ENCODE measurements around the gene PTPRT. TPM values are rescaled to one million over a fixed set of nuclear protein-coding genes. Genes with fewer than 3 reads are reported as not detected.
"Not testable (repeated sequence)": the region's sequence is repeated elsewhere in the genome, so short reads cannot be mapped to it uniquely, and the experiment has no call there.

PTPRT gene
- total RNA-seq, 1 donor from 2014 or later, result not detected

GRCh38 chr20:43187476-43188233 is 2.1 kb downstream of the PTPRT start:
- DNase-seq (ENCODE audit: low spot score), result no peak

- no peak for DNase-seq (ENCODE audit: low spot score)
These were observed 3.4 kb downstream of the PTPRT start for GRCh38 chr20:43186312-43186711.

- no peak for DNase-seq (ENCODE audit: low spot score)
These were observed 3.8 kb downstream of the PTPRT start for GRCh38 chr20:43185901-43186300.

- no peak for DNase-seq (ENCODE audit: low spot score)
These were observed 6.1 kb downstream of the PTPRT start for GRCh38 chr20:43183536-43184070.

- no peak for DNase-seq (ENCODE audit: low spot score)
These were observed 11.6 kb downstream of the PTPRT start for GRCh38 chr20:43178080-43178479.

GRCh38 chr20:43176726-43177125 is 13.0 kb downstream of the PTPRT start:
- no peak for DNase-seq (ENCODE audit: low spot score)

GRCh38 chr20:43171930-43172329 is 17.8 kb downstream of the PTPRT start:
- no peak for DNase-seq (ENCODE audit: low spot score)

- no peak for DNase-seq (ENCODE audit: low spot score)
These were observed 18.9 kb downstream of the PTPRT start for GRCh38 chr20:43170771-43171170.

GRCh38 chr20:43167615-43168014 is 22.1 kb downstream of the PTPRT start:
- DNase-seq (ENCODE audit: low spot score), result no peak

GRCh38 chr20:43167021-43167420 is 22.7 kb downstream of the PTPRT start:
- DNase-seq (ENCODE audit: low spot score), result no peak

GRCh38 chr20:43165611-43166010 is 24.1 kb downstream of the PTPRT start:
- DNase-seq (ENCODE audit: low spot score), result no peak

- DNase-seq (ENCODE audit: low spot score), result not testable (repeated sequence)
These were observed 25.0 kb downstream of the PTPRT start for GRCh38 chr20:43164736-43165135.

- DNase-seq (ENCODE audit: low spot score), result no peak
These were observed 28.0 kb downstream of the PTPRT start for GRCh38 chr20:43161716-43162115.

- no peak for DNase-seq (ENCODE audit: low spot score)
These were observed 28.8 kb downstream of the PTPRT start for GRCh38 chr20:43160941-43161340.

- no peak for DNase-seq (ENCODE audit: low spot score)
These were observed 29.7 kb downstream of the PTPRT start for GRCh38 chr20:43159994-43160393.

- DNase-seq (ENCODE audit: low spot score), result no peak
These were observed 34.2 kb downstream of the PTPRT start for GRCh38 chr20:43155366-43156100.

- DNase-seq (ENCODE audit: low spot score), result no peak
These were observed 37.8 kb downstream of the PTPRT start for GRCh38 chr20:43151901-43152300.

GRCh38 chr20:43151256-43151655 is 38.5 kb downstream of the PTPRT start:
- DNase-seq (ENCODE audit: low spot score), result no peak

- DNase-seq (ENCODE audit: low spot score), result no peak
These were observed 49.0 kb downstream of the PTPRT start for GRCh38 chr20:43140726-43141125.

- no peak for DNase-seq (ENCODE audit: low spot score)
These were observed 51.5 kb downstream of the PTPRT start for GRCh38 chr20:43138061-43138770.

GRCh38 chr20:43137160-43137559 is 52.5 kb downstream of the PTPRT start:
- no peak for DNase-seq (ENCODE audit: low spot score)

GRCh38 chr20:43124241-43124640 is 65.5 kb downstream of the PTPRT start:
- no peak for DNase-seq (ENCODE audit: low spot score)

All from mesenteric fat pad (tissue), 1 donor.